NB4 (cell line): ENCODE results near the gene CD36.

Source experiments
- POLR2A ChIP-seq: IDR thresholded peaks from 2 replicates; pipeline ENCODE4 v1.6.1; 2011; ENCODE audit warnings: mild to moderate bottlenecking; ENCODE audit not compliant: insufficient read length; ENCODE audit errors: extremely low read depth
- TF ChIP-seq, protein P1 (sequence below): IDR thresholded peaks from one replicate; pipeline ENCODE4 v1.5.1; 2012; ENCODE audit warnings: low read depth, low read length

GRCh38 chr7:80644054-80644453 lies 5.6 kb downstream of the CD36 start:
- TF ChIP-seq POLR2A: no peak
- TF ChIP-seq, protein P1, sequence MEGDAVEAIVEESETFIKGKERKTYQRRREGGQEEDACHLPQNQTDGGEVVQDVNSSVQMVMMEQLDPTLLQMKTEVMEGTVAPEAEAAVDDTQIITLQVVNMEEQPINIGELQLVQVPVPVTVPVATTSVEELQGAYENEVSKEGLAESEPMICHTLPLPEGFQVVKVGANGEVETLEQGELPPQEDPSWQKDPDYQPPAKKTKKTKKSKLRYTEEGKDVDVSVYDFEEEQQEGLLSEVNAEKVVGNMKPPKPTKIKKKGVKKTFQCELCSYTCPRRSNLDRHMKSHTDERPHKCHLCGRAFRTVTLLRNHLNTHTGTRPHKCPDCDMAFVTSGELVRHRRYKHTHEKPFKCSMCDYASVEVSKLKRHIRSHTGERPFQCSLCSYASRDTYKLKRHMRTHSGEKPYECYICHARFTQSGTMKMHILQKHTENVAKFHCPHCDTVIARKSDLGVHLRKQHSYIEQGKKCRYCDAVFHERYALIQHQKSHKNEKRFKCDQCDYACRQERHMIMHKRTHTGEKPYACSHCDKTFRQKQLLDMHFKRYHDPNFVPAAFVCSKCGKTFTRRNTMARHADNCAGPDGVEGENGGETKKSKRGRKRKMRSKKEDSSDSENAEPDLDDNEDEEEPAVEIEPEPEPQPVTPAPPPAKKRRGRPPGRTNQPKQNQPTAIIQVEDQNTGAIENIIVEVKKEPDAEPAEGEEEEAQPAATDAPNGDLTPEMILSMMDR: no peak
